Activated CD4-positive, alpha-beta memory T cell treated with anti-CD3 and anti-CD28 coated beads, Interleukin-2, amount 10 ng/mL, durations not matched to agents 7 days and 5 days (primary cell): Measurements from ENCODE around the gene TAF11L2. TPM values are rescaled to one million over a fixed set of nuclear protein-coding genes. Genes with fewer than 3 reads are reported as not detected.
"Not testable (repeated sequence)": the region's sequence is repeated elsewhere in the genome, so short reads cannot be mapped to it uniquely, and the experiment has no call there.

ENCODE experiments used
- CTCF ChIA-PET: fragments of 350-600 bp; sonication (Branson Sonifier 250); formaldehyde crosslinking; loops from one replicate; lab custom pipeline; 2021; ENCODE audit warnings: antibody characterized with exemption, inconsistent platforms; lab: Charles Lee
- POLR2A ChIA-PET: fragments of 350-600 bp; sonication (Branson Sonifier 250); formaldehyde crosslinking; loops from one replicate; lab custom pipeline; 2021; ENCODE audit warnings: antibody characterized with exemption; lab: Charles Lee
- DNase-seq: peaks from one replicate; pipeline ENCODE4 v3.0.0-alpha.2; 2020
- H3K27ac Mint-ChIP-seq: one replicate; pipeline ENCODE4 v1.8.0; 2021; ENCODE audit warnings: mild to moderate bottlenecking, mixed read lengths
- H3K27me3 Mint-ChIP-seq: one replicate; pipeline ENCODE4 v1.8.0; 2021; ENCODE audit warnings: mixed read lengths
- H3K36me3 Mint-ChIP-seq: one replicate; pipeline ENCODE4 v1.8.0; 2021; ENCODE audit warnings: low read depth, mixed read lengths
- H3K4me1 Mint-ChIP-seq: one replicate; pipeline ENCODE4 v1.8.0; 2021; ENCODE audit warnings: mixed read lengths
- H3K4me3 Mint-ChIP-seq: one replicate; pipeline ENCODE4 v1.8.0; 2021; ENCODE audit warnings: mild to moderate bottlenecking, mixed read lengths
- H3K9me3 Mint-ChIP-seq: one replicate; pipeline ENCODE4 v1.8.0; 2021; ENCODE audit warnings: mixed read lengths
- total RNA-seq, 2 experiments: library from RNA; stranded (reverse); gene quantifications; one replicate each; pipeline ENCODE4 v1.2.3, GENCODE V29; 2021

Gene TAF11L2
- not detected for total RNA-seq

DNA sequence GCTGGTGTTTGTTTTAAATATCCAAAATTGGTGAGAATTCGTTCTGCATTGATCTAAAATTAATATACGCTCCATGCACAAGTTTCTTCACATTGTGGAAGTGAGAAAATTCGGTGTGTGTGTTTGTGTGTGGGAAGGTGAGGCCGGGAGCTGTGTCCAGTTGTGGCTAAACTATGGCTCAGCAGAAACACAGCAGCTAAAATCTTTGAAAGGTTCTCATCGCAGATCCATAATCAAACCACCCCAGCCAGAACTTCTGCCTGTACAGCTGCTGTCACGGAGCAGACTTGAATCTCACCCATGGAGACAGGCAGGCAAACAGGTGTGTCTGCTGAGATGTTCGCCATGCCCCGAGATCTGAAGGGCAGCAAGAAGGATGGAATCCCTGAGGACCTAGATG, at the start of gene TAF11L2:
Gene TAF11L2 (plus strand): TSS at position 301 of the 400 bp plus-strand sequence.
- H3K27ac Mint-ChIP-seq, CTCF ChIA-PET, H3K4me3 Mint-ChIP-seq, H3K27me3 Mint-ChIP-seq, H3K36me3 Mint-ChIP-seq, POLR2A ChIA-PET, DNase-seq, H3K4me1 Mint-ChIP-seq: not testable (repeated sequence)
- peaks cover 17% of the 10 kb centered on the region for H3K9me3 Mint-ChIP-seq

DNA sequence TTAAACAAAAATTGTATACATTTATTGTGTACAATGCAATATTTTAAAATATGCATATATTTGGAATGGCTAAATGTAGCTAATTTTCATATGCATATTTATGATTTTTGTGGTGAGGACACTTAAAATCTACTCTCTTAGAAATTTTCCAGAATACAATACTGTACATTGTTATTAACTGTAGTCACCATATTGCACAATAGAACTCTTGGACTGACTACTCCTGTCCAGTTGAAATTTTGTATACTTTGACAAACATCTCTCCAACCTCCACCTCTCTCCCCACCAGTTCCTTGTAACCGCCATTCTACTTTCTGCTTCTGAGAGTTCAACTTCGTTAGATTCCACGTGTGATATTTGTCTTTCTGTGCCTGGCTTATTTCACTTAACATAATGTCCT, 49.2 kb upstream of the TAF11L2 start:
- Mint-ChIP-seq H3K27me3 (no peaks in the 10 kb centered on the region), H3K4me1 (no peaks in the 10 kb centered on the region), H3K36me3 (no peaks in the 10 kb centered on the region), H3K4me3 (no peak overlapping the region), H3K27ac (no peak overlapping the region), H3K9me3 (peaks cover 12% of the 10 kb centered on the region)
- ChIA-PET POLR2A (no interaction called here), CTCF (no interaction called here)
- no peak for DNase-seq

DNA sequence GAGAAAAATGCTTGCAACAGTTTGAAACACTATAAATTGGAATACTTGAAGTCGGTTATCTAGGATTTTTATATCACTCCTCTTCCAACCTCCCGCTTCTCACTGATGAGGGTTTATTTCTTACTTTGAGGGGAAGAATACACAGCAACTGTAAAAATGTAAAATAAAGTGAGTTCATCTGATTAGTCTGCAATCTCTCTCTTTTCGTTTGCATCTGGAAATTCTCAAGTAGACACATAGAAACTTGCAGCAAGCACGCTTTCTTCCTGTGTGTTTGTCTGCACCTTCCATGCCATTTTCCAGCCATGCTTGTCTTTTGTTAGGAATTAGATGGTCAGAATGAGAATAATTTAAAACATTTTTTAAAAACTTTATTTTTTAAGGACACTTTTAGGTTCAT, 45.1 kb upstream of the TAF11L2 start:
- peaks cover 20% of the 10 kb centered on the region for H3K9me3 Mint-ChIP-seq
- no peaks in the 10 kb centered on the region for H3K27me3 Mint-ChIP-seq
- H3K36me3 Mint-ChIP-seq = no peaks in the 10 kb centered on the region
- H3K4me3 Mint-ChIP-seq = no peak overlapping the region
- no peak overlapping the region for H3K27ac Mint-ChIP-seq
- no peak for DNase-seq
- ChIA-PET POLR2A (no interaction called here), CTCF (no interaction called here)
- H3K4me1 Mint-ChIP-seq = no peaks in the 10 kb centered on the region

DNA sequence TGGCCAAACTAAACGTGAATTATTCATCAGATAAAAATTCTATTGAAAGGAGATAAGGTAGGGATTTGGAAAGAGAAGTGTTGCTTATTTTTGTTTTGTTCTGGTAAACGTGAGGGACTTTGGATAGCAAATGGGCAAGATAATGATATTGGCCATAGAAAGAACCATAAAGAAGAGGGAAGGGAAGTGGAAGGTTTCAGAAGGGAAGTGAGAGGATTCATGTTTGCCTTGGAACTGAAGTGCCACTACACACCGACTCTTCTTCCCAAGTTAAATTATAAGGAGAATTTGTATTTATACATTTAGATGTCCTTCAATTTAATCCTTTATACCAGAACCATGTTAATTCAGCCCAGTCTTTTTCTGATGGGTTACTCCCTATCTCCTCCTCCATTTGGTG, 42.1 kb upstream of the TAF11L2 start:
- POLR2A ChIA-PET = no interaction called here
- Mint-ChIP-seq H3K4me3 (no peak overlapping the region), H3K9me3 (peaks cover 20% of the 10 kb centered on the region), H3K4me1 (no peaks in the 10 kb centered on the region), H3K27me3 (no peaks in the 10 kb centered on the region), H3K36me3 (no peaks in the 10 kb centered on the region), H3K27ac (no peak overlapping the region)
- CTCF ChIA-PET = no interaction called here
- DNase-seq = no peak

DNA sequence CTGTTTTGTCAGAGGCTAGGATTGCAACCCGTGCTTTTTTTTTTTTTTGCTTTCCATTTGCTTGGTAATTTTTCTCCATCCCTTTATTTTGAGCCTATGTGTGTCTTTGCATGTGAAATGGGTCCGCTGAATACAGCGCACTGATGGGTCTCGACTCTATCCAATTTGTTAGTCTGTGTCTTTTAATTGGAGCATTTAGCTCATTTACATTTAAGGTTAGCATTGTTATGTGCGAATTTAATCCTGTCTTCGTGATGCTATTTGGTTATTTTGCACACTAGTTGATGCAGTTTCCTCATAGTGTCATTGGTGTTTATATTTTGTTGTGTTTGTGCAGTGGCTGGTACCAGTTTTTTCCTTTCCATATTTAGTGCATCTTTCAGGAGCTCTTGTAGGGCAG, 36.2 kb upstream of the TAF11L2 start:
- H3K4me3 Mint-ChIP-seq = no peak overlapping the region
- peaks cover 18% of the 10 kb centered on the region for H3K9me3 Mint-ChIP-seq
- no peaks in the 10 kb centered on the region for H3K36me3 Mint-ChIP-seq
- DNase-seq = no peak
- no peak overlapping the region for H3K27ac Mint-ChIP-seq
- CTCF ChIA-PET = no interaction called here
- POLR2A ChIA-PET = no interaction called here
- H3K4me1 Mint-ChIP-seq = no peaks in the 10 kb centered on the region
- no peaks in the 10 kb centered on the region for H3K27me3 Mint-ChIP-seq

DNA sequence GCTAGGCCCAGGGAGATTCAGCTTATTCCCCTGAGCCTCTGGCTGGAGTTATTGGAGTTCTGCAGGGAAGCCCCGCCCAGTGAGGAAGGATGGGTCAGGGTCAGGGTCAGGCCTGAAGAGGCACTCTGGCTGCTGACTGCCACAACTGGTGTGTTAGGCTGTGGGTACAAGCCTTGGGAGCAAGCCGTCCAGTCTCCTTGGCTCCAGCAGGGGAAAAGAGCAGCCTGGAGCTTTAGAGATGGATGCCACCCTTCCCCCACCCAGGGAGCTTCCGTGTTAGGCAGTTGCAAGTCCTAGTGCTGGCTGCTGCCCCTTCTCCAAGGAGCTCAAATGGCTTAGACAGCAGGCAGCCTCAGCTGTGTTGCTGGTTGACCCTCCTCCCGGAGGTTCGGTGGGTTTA, 34.4 kb upstream of the TAF11L2 start:
- no peak overlapping the region for H3K4me3 Mint-ChIP-seq
- POLR2A ChIA-PET = no interaction called here
- CTCF ChIA-PET = no interaction called here
- no peak for DNase-seq
- H3K9me3 Mint-ChIP-seq = peaks cover 18% of the 10 kb centered on the region
- H3K36me3 Mint-ChIP-seq = no peaks in the 10 kb centered on the region
- no peaks in the 10 kb centered on the region for H3K27me3 Mint-ChIP-seq
- H3K27ac Mint-ChIP-seq = no peak overlapping the region
- H3K4me1 Mint-ChIP-seq = no peaks in the 10 kb centered on the region

DNA sequence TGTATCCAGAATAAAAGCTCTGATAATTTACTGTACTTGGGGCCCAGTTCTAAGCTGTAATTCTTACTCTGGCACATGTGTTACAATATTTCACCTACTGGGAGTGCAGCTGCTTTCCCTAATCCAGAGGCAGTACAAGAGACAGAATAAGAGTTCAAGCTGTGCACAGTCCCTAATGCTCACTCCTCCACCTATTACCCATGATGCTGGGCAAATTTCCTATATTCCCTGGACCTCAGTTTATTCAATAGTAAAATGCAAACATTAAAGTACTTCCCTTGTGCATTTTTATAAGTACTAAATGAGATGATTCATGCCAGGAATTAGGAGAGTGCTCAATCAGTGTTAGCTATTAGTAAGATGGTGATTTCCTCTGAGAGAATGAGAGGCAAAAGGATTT, 28.0 kb upstream of the TAF11L2 start:
- CTCF ChIA-PET = no interaction called here
- no peaks in the 10 kb centered on the region for H3K4me1 Mint-ChIP-seq
- no peaks in the 10 kb centered on the region for H3K27me3 Mint-ChIP-seq
- no peak overlapping the region for H3K4me3 Mint-ChIP-seq
- POLR2A ChIA-PET = no interaction called here
- H3K36me3 Mint-ChIP-seq = no peaks in the 10 kb centered on the region
- no peak for DNase-seq
- peaks cover 6% of the 10 kb centered on the region for H3K9me3 Mint-ChIP-seq
- no peak overlapping the region for H3K27ac Mint-ChIP-seq

DNA sequence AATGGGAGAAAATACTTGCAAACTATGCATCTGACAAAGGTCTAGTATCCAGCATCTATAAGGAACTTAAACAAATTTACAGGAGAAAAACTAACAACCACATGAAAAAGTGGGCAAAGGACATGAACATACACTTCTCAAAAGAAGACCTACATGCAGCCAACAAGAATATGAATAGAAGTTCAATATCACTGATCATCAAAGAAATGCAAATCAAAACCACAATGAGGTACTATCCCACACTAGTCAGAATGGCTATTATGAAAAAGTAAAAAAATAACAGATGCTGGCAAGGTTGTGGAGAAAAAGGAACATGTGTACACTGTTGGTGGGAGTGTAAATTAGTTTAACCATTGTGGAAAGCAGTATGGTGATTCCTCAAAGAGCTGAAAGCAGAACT, 23.0 kb upstream of the TAF11L2 start:
- DNase-seq, H3K27ac Mint-ChIP-seq, H3K27me3 Mint-ChIP-seq, H3K4me1 Mint-ChIP-seq, H3K4me3 Mint-ChIP-seq, POLR2A ChIA-PET, CTCF ChIA-PET, H3K9me3 Mint-ChIP-seq, H3K36me3 Mint-ChIP-seq: not testable (repeated sequence)

DNA sequence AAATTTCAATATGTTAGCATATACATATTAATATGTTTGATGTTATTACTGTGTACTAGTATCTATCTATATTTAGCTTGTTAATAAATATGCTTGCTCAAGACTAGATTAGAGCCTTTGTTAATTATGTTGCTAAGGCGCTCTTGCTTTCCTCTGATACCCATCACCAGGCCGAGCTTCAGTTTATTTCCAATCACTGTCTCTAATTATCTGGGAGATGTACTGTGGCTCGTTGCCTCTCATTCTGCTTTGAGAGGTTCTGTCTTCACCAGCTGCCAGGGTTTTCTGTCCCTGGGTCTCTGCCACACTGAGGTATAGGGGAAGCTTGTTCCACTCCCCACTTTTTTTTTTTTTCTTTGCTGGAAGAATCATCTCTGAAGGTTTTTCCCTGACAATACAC, 21.0 kb upstream of the TAF11L2 start:
- Mint-ChIP-seq H3K36me3 (no peaks in the 10 kb centered on the region), H3K4me3 (no peak overlapping the region), H3K9me3 (peaks cover 6% of the 10 kb centered on the region), H3K27me3 (no peaks in the 10 kb centered on the region), H3K27ac (no peak overlapping the region), H3K4me1 (no peaks in the 10 kb centered on the region)
- DNase-seq = no peak
- ChIA-PET POLR2A (no interaction called here), CTCF (no interaction called here)

DNA sequence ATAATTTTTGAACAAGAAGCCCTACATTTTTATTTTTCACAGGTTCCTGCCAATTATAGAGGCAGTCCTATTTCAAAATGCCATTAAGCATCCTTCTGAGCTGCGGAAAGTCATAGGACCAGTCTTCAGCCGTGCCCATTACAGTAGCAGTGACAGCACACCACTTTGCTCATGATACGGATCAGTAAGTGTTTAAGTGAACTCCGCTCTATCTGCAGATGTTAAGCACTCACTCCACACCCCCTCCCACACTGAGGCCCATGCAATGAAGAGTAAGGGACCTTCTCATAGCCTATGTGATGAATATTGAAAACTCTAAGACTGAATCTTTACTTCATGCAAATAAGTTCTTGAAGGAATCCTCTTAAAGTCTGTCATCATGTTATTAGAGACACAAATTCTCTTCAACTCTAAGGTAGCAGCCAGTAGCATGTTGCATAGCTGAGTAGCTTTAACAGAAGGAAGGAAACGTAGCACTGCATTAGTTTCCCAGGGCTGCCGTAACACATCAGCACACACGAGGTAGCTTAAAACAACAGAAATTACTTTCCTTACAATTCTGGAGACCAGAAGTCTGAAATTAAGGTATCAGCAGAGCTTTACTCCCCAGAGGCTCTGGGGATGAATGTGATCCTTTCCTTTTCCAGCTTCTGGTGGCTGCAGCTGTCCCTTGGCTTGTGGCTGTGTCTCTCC, 20.3 kb upstream of the TAF11L2 start:
- no peak overlapping the region for H3K27ac Mint-ChIP-seq
- no peak for DNase-seq
- H3K9me3 Mint-ChIP-seq = peaks cover 4% of the 10 kb centered on the region
- ChIA-PET CTCF (no interaction called here), POLR2A (no interaction called here)
- no peaks in the 10 kb centered on the region for H3K27me3 Mint-ChIP-seq
- H3K36me3 Mint-ChIP-seq = no peaks in the 10 kb centered on the region
- no peak overlapping the region for H3K4me3 Mint-ChIP-seq
- H3K4me1 Mint-ChIP-seq = no peaks in the 10 kb centered on the region

DNA sequence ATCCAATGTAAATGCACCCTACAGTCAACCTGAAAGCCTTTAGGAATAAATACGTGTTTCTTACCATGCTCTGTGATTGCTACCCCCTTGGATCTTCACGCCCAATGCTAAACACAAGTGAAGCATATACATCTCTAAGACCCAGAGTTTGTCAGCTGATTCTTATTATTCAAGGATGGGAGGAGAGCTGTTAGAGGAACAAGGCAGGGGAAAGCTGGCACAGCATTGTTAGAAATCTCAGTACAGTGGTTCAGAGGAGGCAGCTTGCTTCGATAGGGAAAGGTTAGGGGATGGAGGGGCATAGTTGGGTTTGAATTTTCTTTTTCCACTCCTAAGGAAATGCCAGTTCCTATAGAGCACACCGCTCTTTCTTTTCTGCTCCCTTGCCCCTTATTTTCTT, 16.7 kb upstream of the TAF11L2 start:
- H3K9me3 Mint-ChIP-seq = peaks cover 4% of the 10 kb centered on the region
- H3K4me3 Mint-ChIP-seq = no peak overlapping the region
- ChIA-PET POLR2A (no interaction called here), CTCF (no interaction called here)
- H3K27ac Mint-ChIP-seq = no peak overlapping the region
- DNase-seq = no peak
- H3K36me3 Mint-ChIP-seq = no peaks in the 10 kb centered on the region
- H3K27me3 Mint-ChIP-seq = no peaks in the 10 kb centered on the region
- H3K4me1 Mint-ChIP-seq = no peaks in the 10 kb centered on the region

DNA sequence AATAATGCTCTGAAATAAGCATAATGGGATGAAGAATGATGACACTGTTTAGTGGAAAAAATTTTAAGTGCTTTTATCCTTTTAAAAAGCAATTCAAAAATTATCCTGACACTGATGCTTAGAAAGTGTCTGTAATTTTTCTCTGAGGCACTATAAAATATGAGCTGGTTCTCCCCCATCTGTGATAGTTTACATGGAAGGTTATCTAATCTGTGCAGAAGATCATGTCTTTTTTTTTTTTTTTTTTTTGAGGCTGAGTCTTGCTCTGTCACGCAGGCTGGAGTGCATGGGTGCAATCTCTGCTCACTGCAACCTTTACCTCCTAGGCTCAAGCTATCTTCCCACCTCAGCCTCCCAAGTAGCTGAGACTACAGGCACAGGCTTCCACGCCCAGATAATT, 15.2 kb upstream of the TAF11L2 start:
- H3K27ac Mint-ChIP-seq = no peak overlapping the region
- POLR2A ChIA-PET = no interaction called here
- CTCF ChIA-PET = no interaction called here
- no peaks in the 10 kb centered on the region for H3K36me3 Mint-ChIP-seq
- peaks cover 2% of the 10 kb centered on the region for H3K9me3 Mint-ChIP-seq
- H3K27me3 Mint-ChIP-seq = no peaks in the 10 kb centered on the region
- no peak overlapping the region for H3K4me3 Mint-ChIP-seq
- no peaks in the 10 kb centered on the region for H3K4me1 Mint-ChIP-seq
- DNase-seq = no peak

DNA sequence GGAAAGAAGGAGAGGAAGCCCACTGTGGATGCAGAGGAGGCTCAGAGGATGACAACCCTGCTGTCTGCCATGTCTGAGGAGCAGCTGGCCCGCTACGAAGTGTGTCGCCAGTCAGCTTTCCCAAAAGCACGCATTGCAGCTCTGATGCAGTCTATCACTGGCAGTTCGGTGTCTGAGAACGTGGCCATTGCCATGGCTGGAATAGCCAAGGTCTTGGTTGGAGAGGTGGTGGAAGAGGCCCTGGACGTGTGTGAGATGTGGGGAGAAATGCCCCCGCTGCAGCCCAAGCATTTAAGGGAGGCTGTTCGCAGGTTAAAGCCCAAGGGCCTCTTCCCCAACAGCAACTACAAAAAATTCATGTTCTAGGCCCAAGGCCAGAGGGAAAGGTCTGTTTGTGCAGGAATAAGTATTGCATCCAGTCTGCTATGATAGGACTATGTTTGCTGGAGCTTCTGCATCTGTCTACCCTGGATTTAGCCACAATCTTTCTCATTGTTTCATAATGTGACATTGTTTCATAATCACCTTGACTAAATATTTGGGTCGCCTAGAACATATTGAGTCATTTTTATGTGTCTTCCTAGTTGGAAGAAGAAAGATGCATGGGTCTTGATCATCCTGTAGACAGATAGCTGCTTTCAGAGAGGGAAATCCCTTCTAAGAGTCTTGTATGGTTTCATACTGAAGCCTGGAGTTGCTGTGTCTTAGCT, 11.4 kb upstream of the TAF11L2 start:
- H3K9me3 Mint-ChIP-seq, H3K4me1 Mint-ChIP-seq, H3K27ac Mint-ChIP-seq, DNase-seq, POLR2A ChIA-PET, H3K27me3 Mint-ChIP-seq, H3K36me3 Mint-ChIP-seq, CTCF ChIA-PET, H3K4me3 Mint-ChIP-seq: not testable (repeated sequence)

DNA sequence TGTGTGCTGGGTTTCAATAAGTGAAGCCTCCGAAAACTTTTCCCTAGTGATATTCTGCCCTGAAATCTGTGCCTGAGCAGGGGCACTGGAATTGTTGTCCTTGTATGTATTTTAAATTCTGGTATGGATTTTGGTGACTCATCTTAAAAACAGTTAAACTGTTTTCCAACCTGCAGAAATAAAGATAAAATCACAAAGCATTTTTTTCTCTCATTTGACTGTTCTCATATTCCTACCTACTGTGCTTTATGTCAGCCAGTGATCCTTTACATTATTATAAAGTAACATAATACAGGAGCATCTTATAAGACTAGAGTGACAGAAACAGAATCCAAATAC, 10.9 kb upstream of the TAF11L2 start:
- Mint-ChIP-seq H3K27ac (no peak overlapping the region), H3K9me3 (peaks cover 3% of the 10 kb centered on the region), H3K4me3 (no peak overlapping the region), H3K36me3 (no peaks in the 10 kb centered on the region), H3K27me3 (no peaks in the 10 kb centered on the region), H3K4me1 (no peaks in the 10 kb centered on the region)
- POLR2A ChIA-PET = no interaction called here
- CTCF ChIA-PET = no interaction called here
- DNase-seq = no peak
